ENCODE measurements around the gene UFSP2.

- TF ChIP-seq EP300 (IDR thresholded peaks at IDR 0.05) = no peak
- TF ChIP-seq CTCF (IDR thresholded peaks at IDR 0.05) = no peak
- TF ChIP-seq POLR2AphosphoS5 (IDR thresholded peaks at IDR 0.05) = no peak
Measured at GRCh38 chr4:185441479-185441878, 15.7 kb upstream of the UFSP2 start.
